Neural progenitor cell (in vitro differentiated cells): ENCODE results near the gene PLCB1.

Experiments used
- CTCF ChIP-seq: fragments of 200-600 bp; sonication (generic); IDR thresholded peaks from 2 replicates; pipeline ENCODE4 v1.5.1; 2017; ENCODE audit warnings: antibody characterized with exemption, mild to moderate bottlenecking
- EZH2phosphoT487 ChIP-seq: fragments of 200-600 bp; sonication (generic); IDR thresholded peaks from 2 replicates; pipeline ENCODE4 v1.6.1; 2017; ENCODE audit warnings: antibody characterized with exemption

- no peak for TF ChIP-seq CTCF
- TF ChIP-seq EZH2phosphoT487: no peak
These were observed 228.0 kb downstream of the PLCB1 start for GRCh38 chr20:8360035-8360434.
